Peyer's patch (tissue), 4 donors: ENCODE results near the gene AANAT.

Source experiments
- CTCF ChIP-seq, 6 experiments: fragments of 450-650 bp in 4 of 6; fragments of 200-600 bp in 2 of 6; sonication (generic) in 1 of 6; IDR thresholded peaks; one replicate each; pipeline ENCODE4 v1.5.1; 2017 to 2019; ENCODE audit warnings: antibody characterized with exemption in 6 of 6, mild to moderate bottlenecking in 3 of 6, moderate library complexity in 1 of 6
- POLR2A ChIP-seq, 2 donors: fragments of 450-650 bp; IDR thresholded peaks; one replicate each; pipeline ENCODE4 v1.5.1; 2017; ENCODE audit warnings: antibody characterized with exemption in 2 of 2, mild to moderate bottlenecking in 2 of 2, moderate library complexity in 2 of 2

GRCh38 chr17:76420356-76421043, 46.9 kb upstream of the AANAT start:
- TF ChIP-seq POLR2A (IDR thresholded peaks at IDR 0.05) (no peak), CTCF (IDR thresholded peaks at IDR 0.05) (no peak)
